Body of pancreas (tissue), 4 donors: Measurements from ENCODE around the gene TOMT.

ENCODE experiments used
- CTCF ChIP-seq, 7 experiments: fragments of 450-650 bp in 4 of 7; fragments of 200-600 bp in 3 of 7; sonication (generic) in 3 of 7; IDR thresholded peaks; one replicate each; pipeline ENCODE4 v1.5.1; 2016 to 2019; ENCODE audit warnings: antibody characterized with exemption in 7 of 7
- POLR2A ChIP-seq, 3 donors: fragments of 450-650 bp; IDR thresholded peaks; one replicate each; pipeline ENCODE4 v1.6.1; 2016; ENCODE audit warnings: antibody characterized with exemption in 3 of 3, mild to moderate bottlenecking in 2 of 3

- no peak for TF ChIP-seq CTCF (IDR thresholded peaks at IDR 0.05)
- TF ChIP-seq POLR2A (IDR thresholded peaks at IDR 0.05): no peak
Measured at GRCh38 chr11:72111300-72112142, 5.8 kb downstream of the TOMT start.
